AG04449 (cell line): Measurements from ENCODE around the gene EHMT1.

Experiments
- CTCF ChIA-PET: fragments of 350-600 bp; formaldehyde crosslinking; extraction: SDS; loops from one replicate; lab custom pipeline; 2021; ENCODE audit warnings: antibody characterized with exemption; lab: Yijun Ruan, JAX
- POLR2A ChIA-PET: fragments of 400-600, 350-600 bp; formaldehyde crosslinking; extraction: SDS; loops from one replicate; lab custom pipeline; 2020; ENCODE audit warnings: antibody characterized with exemption, inconsistent platforms; lab: Yijun Ruan, JAX
- DNase-seq: peaks from one replicate; pipeline ENCODE4 v3.0.0-alpha.2; 2010; ENCODE audit warnings: low read depth, low spot score
- H3K4me3 ChIP-seq: 2 replicates; pipeline ENCODE4 v1.5.1; 2011; ENCODE audit warnings: low read depth, mild to moderate bottlenecking, control low read depth, low read length
- TF ChIP-seq, protein P1 (sequence below): IDR thresholded peaks from one replicate; pipeline ENCODE4 v1.5.1; 2011; ENCODE audit warnings: mild to moderate bottlenecking, moderate library complexity, low read length, control low read depth, inconsistent platforms; ENCODE audit not compliant: insufficient read depth; ENCODE audit errors: missing control alignments

EHMT1 gene

DNA sequence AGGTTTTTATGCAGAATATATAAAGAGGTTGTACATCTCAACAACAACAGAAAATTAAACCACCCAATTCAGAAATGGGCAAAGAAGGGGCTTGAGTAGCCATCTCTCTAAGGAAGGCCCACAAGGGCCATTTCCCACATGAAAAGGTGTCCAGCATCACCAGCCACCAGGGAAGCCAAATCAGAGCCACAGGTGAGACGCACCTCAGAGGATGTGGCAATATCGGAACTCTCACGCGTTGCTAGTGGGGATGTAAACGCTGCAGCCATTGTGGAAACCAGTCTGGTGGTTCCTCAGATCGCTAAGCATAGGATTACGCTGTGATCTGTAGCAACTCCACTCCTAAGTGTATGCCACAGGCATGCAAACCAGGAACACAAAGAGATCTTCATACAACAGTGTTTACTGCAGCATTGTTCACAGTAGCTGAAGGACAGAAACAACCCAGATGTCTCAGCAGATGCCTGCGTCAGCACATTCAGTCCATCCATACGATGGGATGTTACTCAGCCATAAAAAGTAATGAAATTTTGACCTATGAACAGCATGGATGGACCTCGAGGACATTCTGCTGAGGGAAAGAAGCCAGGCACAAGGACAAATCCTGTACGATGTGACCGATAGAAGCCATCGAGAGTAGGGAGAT, 174.5 kb downstream of the EHMT1 start:
- H3K4me3 ChIP-seq: no peak overlapping the region
- ChIA-PET CTCF (interaction anchor here (1.6 kb wide), 1 partner anchor 120 kb away, joined by 4 read pairs; no protein-coding TSS in a partner anchor), POLR2A (no interaction called here)
- no peak for DNase-seq
- TF ChIP-seq, protein P1, sequence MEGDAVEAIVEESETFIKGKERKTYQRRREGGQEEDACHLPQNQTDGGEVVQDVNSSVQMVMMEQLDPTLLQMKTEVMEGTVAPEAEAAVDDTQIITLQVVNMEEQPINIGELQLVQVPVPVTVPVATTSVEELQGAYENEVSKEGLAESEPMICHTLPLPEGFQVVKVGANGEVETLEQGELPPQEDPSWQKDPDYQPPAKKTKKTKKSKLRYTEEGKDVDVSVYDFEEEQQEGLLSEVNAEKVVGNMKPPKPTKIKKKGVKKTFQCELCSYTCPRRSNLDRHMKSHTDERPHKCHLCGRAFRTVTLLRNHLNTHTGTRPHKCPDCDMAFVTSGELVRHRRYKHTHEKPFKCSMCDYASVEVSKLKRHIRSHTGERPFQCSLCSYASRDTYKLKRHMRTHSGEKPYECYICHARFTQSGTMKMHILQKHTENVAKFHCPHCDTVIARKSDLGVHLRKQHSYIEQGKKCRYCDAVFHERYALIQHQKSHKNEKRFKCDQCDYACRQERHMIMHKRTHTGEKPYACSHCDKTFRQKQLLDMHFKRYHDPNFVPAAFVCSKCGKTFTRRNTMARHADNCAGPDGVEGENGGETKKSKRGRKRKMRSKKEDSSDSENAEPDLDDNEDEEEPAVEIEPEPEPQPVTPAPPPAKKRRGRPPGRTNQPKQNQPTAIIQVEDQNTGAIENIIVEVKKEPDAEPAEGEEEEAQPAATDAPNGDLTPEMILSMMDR: no peak

DNA sequence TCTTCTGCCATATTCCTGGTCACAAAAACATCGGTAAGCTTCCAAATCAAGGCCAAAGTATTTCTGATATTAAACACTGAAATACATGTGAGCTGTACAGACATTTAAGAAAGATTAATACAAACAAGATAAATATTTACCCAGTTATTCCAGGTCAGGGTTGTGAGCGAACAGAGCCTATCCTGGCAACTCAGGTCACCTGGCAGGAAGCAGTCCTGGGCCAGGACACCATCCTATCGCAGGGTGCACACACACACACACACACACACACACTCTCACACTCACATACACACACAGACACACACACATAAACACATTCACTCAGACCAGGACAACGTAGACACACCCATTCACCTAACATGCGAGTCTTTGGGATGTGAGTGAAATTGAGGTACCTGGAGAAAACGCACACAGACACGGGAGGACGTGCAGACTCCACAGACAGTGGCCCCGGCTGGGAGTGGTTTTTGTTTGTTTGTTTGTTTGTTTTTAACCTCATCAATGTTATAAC, 176.4 kb downstream of the EHMT1 start:
- CTCF ChIA-PET: interaction anchor here (1.1 to 1.6 kb wide), 2 partner anchors 18 to 122 kb away, joined by 3 to 4 read pairs; no protein-coding TSS in a partner anchor
- no peak for DNase-seq
- TF ChIP-seq, protein P1: no peak
- H3K4me3 ChIP-seq: no peak overlapping the region
- POLR2A ChIA-PET: no interaction called here

DNA sequence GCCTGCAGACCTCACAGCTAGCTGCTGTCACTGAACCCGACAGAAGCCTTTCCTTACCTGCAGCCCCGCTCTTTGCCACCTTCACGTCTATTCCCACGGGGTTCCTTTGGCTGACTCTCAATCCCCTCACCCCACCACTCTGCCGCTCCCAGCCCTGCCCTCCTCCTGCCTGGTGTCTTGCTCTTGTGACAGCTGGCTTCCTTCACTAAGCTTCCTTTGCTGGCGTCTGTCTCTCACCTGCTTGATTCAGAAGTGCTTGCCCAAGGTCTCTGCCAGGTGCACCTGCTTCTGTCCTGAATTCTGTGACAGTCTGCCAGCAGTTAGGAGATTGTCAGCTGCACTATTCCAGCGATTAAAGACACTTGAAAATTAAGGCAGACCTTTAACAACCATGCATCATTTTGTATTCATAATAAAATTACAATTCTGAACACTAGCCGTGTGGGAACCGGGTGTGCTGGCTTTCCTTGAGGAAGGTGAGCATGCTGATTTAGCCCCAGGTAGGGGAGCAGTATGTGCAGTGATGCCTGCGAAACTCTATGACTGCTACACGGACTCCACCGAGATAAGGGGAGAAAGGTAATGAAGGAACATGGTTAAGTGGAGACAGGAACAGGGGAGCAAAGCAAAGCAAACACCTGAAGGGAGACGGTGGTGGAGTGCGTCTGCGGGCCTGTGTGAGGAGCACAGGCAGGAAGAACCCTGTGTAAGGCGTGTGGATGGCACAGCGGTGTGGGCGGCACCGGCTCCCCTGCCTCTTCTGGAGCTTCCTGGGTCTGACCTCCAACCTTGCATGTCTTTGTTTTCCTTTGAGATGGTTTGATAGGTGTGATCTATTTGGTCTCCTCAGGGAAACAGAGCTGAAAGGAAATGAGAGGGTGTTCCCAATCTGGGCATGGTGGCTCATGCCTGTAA, 178.7 kb downstream of the EHMT1 start:
- no peak overlapping the region for H3K4me3 ChIP-seq
- TF ChIP-seq, protein P1: no peak
- DNase-seq: no peak
- POLR2A ChIA-PET: no interaction called here
- CTCF ChIA-PET: interaction anchor here (1.6 kb wide), 1 partner anchor 124 kb away, joined by 6 read pairs; no protein-coding TSS in a partner anchor

DNA sequence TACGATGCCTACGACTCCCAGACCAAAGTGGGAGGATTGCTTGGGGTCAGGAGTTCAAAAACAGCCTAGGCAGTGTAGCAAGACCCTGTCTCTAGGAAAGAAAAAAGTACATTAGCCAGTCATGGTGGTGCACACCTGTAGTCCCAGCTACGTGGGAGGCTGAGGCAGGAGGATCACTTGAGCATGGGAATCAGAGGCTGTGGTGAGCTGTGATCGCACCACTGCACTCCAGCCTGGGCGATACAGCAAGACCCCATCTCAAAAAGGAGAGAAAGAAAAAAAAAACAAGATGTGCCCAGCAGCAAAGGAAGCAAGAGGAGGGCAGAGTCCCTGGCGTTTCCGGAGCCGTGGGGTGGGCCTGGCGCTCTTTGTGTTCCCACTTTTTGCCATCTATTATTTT, 179.3 kb downstream of the EHMT1 start:
- no peak overlapping the region for H3K4me3 ChIP-seq
- DNase-seq: no peak
- POLR2A ChIA-PET: no interaction called here
- TF ChIP-seq, protein P1: no peak
- CTCF ChIA-PET: no interaction called here

DNA sequence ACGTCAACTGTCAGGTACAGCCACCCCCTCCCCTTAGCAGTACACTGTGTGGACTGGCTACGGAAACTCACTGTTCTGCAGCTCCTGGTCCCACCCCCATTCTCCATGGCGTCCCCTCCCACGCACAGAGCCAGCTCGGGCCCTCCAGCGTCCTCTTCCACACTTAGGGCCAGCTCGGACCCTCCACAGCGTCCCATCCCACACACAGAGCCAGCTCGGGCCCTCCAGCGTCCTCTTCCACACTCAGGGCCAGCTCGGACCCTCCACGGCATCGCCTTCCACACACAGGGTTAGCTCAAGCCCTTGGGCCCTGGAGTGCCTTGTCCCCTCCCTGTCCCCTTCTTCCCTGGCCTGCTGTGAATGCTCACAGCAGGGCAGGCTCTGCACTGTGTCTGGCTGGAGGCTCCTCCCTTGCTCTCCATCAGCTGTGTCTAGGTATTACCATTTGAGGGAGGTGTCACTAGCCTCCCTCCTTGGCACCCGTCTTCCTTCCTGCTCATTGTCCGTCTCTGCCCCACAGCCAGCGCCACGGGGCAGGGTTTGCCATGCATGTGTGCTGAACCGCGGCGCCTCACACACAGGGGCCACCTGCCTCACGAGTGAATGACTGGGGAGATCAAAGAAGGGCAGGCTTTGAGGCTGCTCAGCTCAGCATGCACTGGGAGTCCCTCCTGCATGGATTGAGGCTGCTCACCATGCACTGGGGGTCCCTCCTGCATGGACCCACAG, 180.3 kb downstream of the EHMT1 start:
- no peak overlapping the region for H3K4me3 ChIP-seq
- TF ChIP-seq, protein P1: no peak
- POLR2A ChIA-PET: no interaction called here
- no peak for DNase-seq
- CTCF ChIA-PET: no interaction called here
